Stimulated activated CD4-positive, alpha-beta T cell treated with anti-CD3 and anti-CD28 coated beads, Interleukin-15, amount 100 ng/mL, for 24 hours (primary cell): ENCODE results near the gene ZFAND3.
"Not testable (repeated sequence)": the region's sequence is repeated elsewhere in the genome, so short reads cannot be mapped to it uniquely, and the experiment has no call there.

ENCODE experiments used
- DNase-seq: peaks from one replicate; pipeline ENCODE4 v3.0.0-alpha.2; 2020

ZFAND3 gene

DNA sequence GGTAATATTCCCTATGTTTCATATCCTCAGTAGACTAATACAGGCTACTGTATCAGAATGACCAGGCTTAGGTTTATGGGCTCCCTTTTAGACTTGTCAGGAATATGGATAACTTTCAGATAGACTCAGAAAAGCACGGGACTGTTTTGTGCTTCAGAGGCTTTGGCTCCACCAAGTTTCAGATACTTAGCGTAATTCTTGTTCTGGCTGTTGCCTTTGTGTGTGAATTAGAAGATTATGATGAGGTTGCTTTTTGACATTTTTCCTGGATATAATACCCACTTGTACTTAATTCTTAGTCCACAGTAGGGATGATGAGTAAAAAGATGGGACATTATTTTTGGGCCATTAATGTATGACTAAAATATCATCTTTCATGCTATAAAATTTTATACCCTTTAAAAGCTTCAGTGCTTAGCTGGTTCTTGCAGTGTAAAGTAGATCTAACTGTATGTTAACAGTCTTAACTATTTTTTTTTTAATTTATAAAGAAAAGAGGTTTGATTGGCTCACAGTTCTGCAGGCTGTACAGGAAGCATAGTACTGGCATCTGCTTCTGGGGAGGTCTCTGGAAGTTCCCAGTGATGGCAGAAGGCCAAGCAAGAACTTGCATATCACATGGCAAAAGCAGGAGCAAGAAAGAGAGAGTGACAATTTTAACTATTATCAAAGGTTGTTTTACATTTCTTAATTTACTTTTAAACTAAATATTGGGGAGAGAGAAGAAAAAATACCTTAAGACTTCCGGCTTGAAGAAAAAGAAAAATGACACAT lies 120.7 kb downstream of the ZFAND3 start:
- DNase-seq = no peak

DNA sequence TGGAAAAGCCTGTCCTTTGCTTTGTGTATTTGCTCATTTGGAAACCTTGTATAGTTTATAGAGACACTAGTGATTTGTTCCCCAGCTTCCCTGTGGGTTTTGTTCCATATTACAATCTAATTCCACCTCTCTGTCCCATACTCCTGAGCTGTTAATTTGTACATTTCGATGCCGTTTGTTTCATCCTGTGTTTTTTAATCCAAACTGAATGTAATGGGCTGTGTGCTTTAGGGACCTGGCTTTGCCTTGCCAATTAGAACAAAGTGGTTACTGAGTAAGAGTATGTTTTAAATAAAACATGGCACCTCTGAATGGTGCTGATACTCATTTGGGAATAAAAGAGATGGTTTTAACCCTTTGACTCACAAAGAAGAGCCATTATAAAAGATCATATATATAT lies 122.3 kb downstream of the ZFAND3 start:
- DNase-seq = no peak

DNA sequence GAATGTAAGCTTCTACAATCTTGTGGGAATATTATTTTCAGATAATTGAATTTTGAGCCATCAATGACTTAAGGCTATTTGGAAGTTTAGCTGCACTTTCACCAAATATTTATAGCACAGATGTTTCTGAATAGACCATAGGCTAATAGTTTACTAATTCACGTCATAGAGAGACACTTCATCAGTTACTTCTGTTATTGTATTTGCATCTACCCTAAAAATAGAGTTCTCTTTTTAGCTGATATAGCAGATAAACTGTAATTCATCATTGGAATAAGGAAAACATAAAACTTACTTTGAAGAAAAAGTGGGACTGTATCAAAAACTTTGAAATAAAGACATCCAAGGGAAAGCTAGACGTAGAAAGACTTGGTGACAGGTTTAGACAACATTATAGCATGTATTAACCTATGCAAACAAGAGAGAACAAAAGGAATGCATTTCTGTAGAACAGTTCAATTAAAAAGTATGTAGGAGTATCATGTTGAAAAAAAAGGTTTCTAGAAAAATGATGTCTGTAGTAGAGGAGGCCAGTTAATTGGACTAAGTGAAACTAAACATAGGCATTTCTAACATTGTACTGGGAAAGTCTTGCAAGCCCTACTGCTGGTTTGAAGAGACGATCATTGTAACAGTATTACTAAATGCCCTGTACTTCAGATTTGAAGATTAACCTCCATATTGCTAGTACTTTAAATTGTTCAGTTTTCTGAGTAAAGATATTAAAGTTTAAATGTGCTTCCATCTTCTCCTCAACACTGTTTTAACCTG lies 123.3 kb downstream of the ZFAND3 start:
- no peak for DNase-seq

DNA sequence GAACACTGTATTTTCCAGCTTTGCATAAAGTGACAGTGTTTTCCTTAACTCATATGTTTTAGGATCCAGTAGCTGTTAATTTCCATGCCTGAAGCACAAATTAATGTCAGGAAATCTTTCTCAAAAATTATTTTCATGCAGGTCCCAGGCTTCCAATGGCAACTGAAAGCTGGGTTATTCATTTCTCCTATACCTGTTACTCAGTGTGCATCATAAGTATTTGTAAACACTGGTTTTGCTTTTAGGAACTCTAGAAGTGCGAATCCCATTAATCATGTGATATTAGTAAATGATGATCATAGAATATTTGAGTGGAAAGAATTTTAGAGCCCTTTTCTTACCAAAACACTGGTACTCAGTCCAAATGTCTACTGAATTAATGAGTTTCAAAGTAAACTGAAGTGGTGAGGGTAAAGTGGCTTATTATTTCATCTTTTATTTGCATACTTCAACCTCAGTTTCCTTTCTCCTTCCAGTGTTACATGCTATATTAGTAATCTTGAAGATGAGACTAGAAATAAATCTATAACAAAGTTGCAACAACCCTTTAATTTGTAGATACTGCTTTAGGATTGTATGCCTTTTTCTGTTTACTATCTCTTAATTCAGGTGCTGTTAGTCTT lies 124.0 kb downstream of the ZFAND3 start:
- DNase-seq = no peak

DNA sequence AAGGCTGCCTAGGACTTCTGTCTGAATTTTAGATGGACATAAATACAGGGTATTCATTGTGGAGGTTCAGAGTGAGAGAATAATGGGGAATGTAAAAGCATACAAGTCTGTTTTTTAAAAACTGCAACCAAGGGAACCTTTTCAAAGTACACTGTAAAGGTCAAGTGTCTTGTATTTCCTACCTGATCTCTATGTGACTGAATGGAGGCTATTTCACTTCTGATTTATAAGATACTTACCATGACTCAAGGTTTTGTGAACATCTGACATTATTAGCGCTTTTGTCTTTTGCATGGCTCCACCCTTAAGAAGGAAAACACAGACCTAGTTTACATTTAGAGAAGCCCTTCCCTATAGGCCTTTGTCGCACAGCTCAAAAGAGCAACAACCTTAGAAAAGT lies 126.5 kb downstream of the ZFAND3 start:
- no peak for DNase-seq

DNA sequence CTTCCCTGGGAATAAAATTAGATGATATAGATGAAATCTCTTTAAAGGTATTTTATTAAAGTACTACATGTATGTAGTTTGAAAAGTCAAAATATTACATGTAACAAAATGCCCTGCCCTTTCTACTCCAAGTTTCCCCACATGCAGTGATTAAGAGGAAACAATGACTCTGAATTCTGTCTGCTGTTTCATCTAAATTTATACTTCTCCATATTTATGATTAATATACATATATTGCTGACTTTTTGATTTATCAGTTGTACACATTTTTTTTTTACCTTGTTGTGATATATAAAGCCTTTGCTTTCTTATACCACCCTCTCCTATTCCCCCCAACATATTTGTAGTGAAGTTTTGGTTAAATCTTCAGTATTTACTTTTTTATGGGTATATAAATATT lies 127.9 kb downstream of the ZFAND3 start:
- DNase-seq = no peak

DNA sequence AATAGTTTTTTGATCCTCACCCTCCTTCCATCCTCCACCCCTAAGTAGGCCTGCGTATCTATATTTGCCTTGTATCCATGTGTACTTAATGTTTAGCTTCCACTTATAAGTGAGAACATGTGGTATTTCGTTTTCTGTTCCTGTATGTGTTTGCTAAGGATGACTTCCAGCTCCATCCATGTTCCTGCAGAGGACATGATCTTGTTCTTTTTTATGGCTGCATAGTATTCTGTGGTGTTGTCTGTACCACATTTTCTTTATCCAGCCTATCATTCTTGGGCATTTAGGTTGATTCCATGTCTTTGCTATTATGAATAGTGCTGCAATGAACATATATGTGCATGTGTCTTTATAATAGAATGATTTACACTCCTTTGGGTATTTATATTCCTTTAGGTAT lies 129.1 kb downstream of the ZFAND3 start:
- not testable (repeated sequence) for DNase-seq

DNA sequence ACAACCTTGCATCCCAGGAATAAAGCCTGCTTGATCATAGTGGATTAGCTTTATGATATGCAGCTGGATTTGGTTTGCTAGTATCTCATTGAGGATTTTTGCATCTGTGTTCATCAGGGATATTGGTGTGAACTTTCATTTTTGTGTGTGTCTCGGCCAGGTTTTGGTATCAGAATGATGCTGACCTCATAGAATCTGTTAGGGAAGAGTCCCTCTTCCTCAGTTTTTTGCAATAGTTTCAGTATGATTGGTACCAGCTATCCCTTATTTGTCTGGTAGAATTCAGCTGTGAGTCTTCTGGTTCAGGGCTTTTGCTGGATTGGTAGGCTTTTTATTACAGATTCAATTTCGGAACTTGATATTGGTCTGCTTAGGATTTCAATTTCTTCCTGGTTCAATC lies 132.5 kb downstream of the ZFAND3 start:
- DNase-seq = no peak

DNA sequence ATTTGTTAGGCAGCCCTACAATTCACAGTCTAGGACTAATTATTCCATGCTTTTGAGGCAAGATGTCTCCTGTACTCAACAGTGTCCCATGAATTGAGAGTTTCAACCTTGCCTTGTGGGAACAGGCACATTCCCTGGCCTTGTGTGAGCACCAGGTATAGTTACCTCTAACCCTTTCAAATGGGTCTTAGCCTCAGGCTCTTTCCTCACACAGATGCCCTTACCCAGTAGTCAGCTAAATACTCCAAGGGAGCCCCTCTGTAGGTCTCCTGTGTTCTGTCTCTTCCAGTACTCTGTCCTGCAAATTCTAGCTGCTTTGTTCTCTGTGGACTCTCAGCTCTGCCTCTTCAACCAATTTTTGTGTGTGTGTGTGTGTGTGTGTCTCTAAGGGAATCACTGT lies 135.3 kb downstream of the ZFAND3 start:
- no peak for DNase-seq

DNA sequence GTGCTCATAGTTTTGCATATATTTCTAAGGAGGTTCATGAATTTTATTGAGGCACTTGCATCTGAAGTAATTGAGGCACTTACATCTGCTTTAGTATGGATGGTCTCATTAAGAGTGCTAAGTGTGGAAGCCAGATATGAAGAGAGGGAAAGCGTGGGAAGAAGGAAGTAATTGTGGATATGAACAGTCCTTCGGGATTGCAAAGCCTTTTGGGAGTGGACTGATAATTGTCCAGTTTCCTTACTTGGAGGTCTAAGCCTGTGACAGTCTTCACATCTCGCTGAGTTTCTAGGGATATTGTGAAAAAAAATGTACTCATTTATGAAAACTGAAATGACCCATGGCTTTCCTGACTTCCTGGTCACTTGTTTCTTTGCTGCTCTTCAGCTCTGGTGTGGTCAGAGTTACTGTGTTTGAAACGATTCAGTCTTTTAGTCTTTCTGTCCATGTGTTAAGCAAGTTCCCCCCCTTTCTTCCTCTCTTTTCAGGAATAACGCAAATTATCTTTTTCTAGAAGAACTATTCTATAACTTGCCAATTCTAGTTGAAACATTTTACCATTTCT lies 137.3 kb downstream of the ZFAND3 start:
- no peak for DNase-seq

DNA sequence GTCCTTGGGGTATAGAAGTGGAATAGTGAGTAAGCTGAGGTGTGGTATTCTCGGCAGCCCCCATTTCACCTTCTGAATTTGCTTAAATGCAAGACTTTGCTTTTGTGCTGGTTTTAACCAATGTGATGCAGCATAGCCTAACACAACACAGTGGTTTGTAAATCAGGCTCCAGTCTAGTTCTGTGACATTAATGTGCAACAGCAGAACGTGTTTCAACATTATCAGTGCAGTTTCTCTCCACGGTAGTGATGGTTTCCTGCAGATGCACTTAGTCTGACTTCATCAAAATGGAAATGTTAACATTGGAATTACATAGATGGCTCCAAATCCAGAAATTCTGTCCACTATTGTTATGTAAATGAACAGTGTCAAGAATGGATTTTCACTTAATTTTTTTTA lies 139.5 kb downstream of the ZFAND3 start:
- DNase-seq = no peak

DNA sequence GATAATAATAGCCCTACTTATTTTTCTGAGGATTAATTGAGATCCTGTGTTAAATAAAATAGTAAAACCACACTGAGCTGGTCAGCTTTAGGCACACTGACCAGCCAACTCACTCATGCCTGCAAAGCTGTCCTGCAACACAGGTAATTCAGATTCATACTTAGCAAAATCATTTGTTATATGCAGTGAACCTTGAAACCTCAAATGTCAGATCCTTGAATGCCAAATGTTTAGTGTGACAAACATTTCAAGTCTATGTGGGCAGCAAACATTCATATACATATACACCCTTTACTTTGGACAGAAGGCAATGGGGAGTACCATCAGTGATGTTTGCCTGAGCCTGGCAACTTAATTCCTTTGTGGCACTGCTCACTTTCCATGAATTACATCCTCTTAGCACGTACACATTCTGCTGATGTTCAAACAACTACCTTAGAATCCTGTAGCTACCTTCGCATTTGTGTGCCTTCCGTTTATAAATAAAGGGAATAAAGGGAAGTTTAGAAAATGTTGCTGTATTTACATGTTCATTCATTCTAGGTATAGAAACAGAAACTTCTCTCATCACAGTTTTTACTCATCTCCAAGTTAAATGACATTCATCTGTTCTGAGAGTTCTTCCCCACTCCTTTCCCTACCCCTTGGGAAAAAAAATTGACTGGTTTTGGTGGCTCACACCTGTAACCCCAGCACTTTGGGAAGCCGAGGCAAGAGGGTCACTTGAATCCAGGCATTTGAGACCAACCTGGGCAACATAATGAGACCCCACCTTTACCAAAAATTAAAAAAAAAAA lies 140.8 kb downstream of the ZFAND3 start:
- DNase-seq = no peak

DNA sequence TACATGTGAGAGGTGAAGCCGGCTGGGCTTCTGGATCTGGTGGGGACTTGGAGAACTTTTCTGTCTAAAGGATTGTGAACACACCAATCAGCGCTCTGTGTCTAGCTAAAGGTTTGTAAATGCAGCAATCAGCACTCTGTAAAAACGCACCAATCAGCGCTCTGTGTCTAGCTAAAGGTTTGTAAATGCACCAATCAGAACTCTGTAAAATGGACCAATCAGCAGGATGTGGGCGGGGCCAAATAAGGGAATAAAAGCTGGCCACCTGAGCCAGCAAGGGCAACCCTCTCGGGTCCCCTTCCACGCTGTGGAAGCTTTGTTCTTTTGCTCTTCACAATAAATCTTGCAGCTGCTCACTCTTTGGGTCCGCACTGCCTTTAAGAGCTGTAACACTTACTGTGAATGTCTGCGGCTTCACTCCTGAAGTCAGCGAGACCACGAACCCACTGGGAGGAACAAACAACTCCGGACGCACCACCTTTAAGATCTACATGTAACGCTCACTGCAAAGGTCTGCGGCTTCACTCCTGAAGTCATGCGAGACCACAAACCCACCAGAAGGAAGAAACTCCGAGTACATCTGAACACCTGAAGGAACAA lies 143.1 kb downstream of the ZFAND3 start:
- DNase-seq = not testable (repeated sequence)

DNA sequence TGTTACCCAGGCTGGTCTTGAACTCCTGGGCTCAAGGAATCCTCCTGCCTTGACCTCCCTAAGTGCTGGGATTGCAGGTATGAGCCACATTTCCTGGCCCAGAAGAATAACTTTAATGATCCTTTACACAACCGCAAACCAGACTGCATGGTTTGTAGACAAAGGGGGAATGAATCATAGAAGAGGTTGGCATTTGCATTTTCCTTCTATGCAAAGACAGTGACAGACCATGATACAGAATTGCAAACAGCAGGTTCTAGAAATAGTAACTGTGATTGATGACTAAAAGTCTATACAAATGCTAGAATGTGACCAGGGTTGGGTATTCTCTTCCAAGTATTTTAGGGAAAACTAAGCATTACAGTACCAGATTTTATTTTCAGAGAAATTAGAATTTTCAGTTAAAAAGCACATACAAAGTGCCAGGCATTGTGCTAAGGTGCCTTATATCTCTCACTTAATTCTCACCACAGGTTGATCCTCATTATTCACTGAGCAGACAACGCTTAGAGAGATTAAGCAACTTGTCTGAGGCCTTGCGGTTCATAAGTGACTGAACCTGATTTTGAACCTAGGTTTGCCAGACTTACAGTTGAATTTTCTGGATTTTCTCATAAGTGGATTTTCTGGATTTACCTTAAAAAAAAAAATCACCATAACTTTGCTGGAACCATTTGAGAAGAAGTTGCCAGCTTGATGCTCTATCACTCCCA lies 146.6 kb downstream of the ZFAND3 start:
- DNase-seq = no peak

DNA sequence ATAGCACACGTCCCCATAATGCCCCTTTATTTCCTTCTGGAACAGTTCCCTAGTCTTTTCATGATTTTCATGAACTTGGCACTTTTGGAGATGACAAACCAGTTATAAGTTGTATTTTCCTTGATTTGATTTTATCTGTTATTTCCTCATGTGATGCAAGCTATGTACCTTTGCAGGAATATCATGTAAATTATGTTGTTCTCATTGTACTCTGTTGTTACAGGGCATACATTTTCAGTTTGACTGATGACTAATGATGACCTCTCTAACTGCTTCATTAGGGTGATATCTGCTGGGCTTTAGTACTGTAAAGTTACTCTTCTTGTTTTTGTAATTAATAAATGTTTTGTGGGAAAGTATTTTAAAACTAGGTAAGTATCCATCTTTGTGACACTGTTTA lies 147.3 kb downstream of the ZFAND3 start:
- no peak for DNase-seq

DNA sequence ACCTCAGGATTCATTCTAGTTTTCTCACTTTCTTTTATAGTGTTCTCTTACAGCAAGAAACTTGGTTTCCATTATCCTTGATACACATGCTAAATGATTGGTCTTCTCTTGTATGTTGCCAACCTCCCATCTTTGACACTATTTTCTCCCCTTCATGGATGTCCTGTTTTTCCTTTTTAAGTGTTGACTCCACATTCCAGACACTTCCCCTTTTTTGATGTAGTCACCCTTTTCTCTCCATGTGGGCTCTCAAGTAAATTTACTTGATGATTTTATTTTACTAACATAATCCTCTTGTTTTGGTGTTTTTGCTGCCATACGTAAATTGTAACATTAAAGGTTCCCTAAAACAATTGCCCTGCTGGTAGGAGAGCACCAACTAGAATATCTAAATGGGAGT lies 148.1 kb downstream of the ZFAND3 start:
- no peak for DNase-seq

DNA sequence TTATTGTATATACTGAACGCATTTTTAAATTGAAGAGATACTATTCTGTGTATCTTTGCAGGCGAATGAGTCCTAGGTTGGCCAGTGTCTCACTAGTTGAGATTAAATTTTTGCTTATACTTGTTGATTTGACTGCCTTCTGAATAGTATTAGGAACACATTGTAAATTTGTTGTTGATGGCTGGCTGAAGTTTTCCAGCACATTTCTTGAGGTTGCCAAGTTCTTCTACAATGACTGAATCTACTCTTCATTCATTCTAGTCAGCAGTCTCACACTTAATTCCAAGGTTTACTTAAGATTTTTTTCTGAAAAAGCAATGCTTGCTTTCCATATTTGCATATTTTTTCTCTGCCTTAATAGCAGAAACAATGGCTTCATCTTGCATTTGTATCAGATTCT lies 151.7 kb downstream of the ZFAND3 start:
- DNase-seq = no peak

DNA sequence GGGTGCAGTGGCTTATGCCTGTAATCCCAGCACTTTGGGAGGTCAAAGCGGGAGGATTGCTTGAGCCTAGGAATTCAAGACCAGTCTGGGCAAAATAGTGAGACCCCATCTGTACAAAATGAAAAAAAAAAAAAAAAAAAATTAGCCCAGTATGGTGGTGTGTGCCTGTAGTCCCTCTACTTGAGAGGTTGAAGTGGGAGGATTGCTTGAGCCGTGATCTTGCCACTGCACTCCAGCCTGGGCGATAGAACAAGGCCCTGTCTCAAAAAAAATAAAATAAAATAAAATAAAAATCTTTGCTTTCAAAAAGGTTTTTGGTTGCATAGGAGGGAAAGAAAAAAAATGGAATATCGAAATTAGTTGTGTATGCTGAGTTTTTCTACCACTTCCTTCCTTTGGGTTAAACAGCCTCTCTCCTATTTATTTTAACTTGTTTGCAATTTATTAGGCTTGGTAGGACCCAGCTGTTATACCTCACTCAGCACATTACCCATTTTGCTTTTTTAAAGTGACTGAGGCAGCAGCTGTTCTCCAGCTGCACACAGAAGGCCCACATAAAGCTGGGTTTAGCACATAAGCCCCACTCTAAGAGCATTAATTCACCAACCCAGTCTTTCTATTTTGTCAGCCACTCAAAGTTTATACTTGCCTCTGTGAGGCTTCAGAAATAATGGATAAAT lies 152.3 kb downstream of the ZFAND3 start:
- DNase-seq = no peak

DNA sequence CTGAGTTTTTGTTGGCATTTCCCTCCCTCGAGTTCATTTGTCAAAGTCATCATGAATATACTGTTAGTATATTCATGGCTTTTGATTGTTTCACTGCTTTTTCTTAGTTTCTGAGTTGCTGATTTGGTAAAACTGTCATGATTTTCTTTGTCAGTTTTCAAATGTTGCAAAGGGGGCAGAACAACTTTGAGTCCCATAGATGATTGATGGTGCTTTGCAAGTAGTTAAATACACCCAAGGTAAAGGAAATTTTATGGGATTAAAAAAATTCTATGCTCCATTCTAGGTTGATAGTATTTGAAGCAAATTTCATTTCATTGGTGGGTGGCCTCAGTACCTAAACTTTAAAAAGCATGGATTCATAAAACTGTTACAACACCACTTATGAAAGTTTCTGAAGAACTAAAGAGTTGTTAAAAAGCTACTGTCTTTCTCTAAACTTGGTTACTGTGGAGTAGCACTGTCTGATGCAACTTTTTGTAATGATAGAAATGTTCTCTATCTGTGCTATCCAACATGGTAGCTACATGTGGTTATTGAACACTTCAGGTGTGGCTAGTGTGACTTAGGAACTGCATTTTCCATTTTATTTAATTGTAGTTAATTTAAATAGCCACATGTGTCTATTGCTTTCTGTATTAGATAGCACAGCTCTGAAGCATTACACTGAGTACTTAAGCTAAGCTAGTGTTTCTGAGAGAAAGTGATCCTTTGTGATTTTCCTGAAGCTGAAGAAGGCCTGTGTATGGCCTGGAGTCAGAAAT lies 153.6 kb downstream of the ZFAND3 start:
- no peak for DNase-seq

DNA sequence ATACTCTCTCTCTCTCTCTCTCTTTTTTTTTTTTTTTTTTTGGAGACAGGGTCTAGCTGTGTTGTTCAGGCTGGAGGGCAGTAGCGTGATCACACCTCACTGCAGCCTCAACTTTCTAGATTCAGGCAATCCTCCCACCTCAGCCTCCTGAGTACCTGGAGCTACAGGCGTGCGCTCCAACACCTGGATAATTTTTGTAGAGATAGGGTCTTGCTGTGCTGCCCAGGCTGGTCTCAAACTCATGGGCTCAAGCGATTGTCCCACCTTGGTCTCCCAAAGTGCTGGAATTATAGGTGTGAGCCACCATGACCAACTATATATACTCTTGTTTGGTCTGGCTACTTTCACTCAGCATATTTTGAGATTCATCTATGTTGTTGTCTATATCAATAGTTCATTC lies 154.9 kb downstream of the ZFAND3 start:
- no peak for DNase-seq
